GM12878 (cell line): ENCODE results near the gene PTPRN2. TPM values are rescaled to one million over a fixed set of nuclear protein-coding genes. Genes with fewer than 3 reads are reported as not detected.

Experiments used
- ATAC-seq: fragments of 200-7000 bp; cut with Tn5 transposase; 3 replicates; pipeline ENCODE4 v1.9.1; 2020; ENCODE audit warnings: mild to moderate bottlenecking, moderate library complexity
- BruUV-seq: library from RNA; stranded (reverse); fragments of 400-500 nt; replicated peaks from 2 replicates; lab custom pipeline; 2021; lab: Mats Ljungman, UMichigan
- CTCF ChIA-PET: fragments of 300-600 bp; sonication (Branson Sonifier 250); formaldehyde crosslinking; extraction: SDS; loops from one replicate; lab custom pipeline; 2021; ENCODE audit warnings: inconsistent platforms; lab: Yijun Ruan, JAX
- POLR2A ChIA-PET: fragments of 350-600 bp; formaldehyde crosslinking; extraction: SDS; loops from one replicate; lab custom pipeline; 2021; ENCODE audit warnings: inconsistent platforms; lab: Charles Lee
- RAD21 ChIA-PET: fragments of 300-600 bp; sonication (Branson Sonifier 250); formaldehyde crosslinking; loops from one replicate; lab custom pipeline; 2023; ENCODE audit warnings: antibody characterized with exemption; ENCODE audit not compliant: unreplicated experiment; lab: Charles Lee
- SMC1A ChIA-PET: fragments of 300-600 bp; sonication (Branson Sonifier 250); formaldehyde crosslinking; loops from one replicate; lab custom pipeline; 2023; ENCODE audit not compliant: unreplicated experiment, uncharacterized antibody; lab: Charles Lee
- DNase-seq: peaks from one replicate; pipeline ENCODE4 v3.0.0-alpha.2; 2011; ENCODE audit warnings: low read depth, low spot score
- FAIRE-seq: peaks from 3 replicates; lab custom pipeline; 2011; peaks lifted over from hg19 to GRCh38; lab: Jason Lieb, UNC
- H2AFZ ChIP-seq: 2 replicates; pipeline ENCODE4 v1.6.0; 2011; ENCODE audit warnings: low read depth, low read length, control low read depth; ENCODE audit not compliant: control insufficient read depth
- H3K27ac ChIP-seq: 2 replicates; pipeline ENCODE4 v1.5.1; 2011; ENCODE audit warnings: control low read depth; ENCODE audit not compliant: control insufficient read depth, insufficient read depth
- H3K27me3 ChIP-seq, 2 experiments: replicated peaks in 1 of 2; 2 replicates each; pipeline versions ENCODE4 v1.6.0 to v1.6.1; 2011; ENCODE audit warnings: low read length in 1 of 2; ENCODE audit not compliant: control insufficient read depth in 2 of 2, insufficient read depth in 2 of 2
- H3K36me3 ChIP-seq, 2 experiments: 2 replicates each; pipeline ENCODE4 v1.5.1; 2011; ENCODE audit warnings: low read length in 1 of 2; ENCODE audit not compliant: control insufficient read depth in 2 of 2, insufficient read depth in 2 of 2
- H3K4me1 ChIP-seq: 2 replicates; pipeline ENCODE4 v1.6.1; 2011; ENCODE audit warnings: mild to moderate bottlenecking, low read length, moderate library complexity, mixed read lengths; ENCODE audit not compliant: control insufficient read depth, insufficient read depth
- H3K4me2 ChIP-seq: 2 replicates; pipeline ENCODE4 v1.6.0; 2011; ENCODE audit warnings: control low read depth; ENCODE audit not compliant: control insufficient read depth, insufficient read depth
- H3K4me3 ChIP-seq: fragments of 200-600 bp; sonication (generic); 2 replicates; pipeline ENCODE4 v1.5.1; 2016
- H3K79me2 ChIP-seq: 2 replicates; pipeline ENCODE4 v1.6.0; 2011; ENCODE audit warnings: low read length; ENCODE audit not compliant: control insufficient read depth, insufficient read depth
- H3K9ac ChIP-seq: 2 replicates; pipeline ENCODE4 v1.8.0; 2011; ENCODE audit warnings: low read length, control low read depth, mixed read lengths; ENCODE audit not compliant: control insufficient read depth, insufficient read depth
- H3K9me3 ChIP-seq: replicated peaks from 3 replicates; pipeline ENCODE4 v1.5.1; 2011; ENCODE audit warnings: mild to moderate bottlenecking, low read length; ENCODE audit not compliant: control insufficient read depth, insufficient read depth
- H4K20me1 ChIP-seq: 2 replicates; pipeline ENCODE4 v1.6.0; 2011; ENCODE audit not compliant: control insufficient read depth, insufficient read depth
- BMI1 ChIP-seq: fragments of 450-650 bp; IDR thresholded peaks from 2 replicates; pipeline ENCODE4 v1.6.1; 2016; ENCODE audit warnings: mild to moderate bottlenecking, moderate library complexity, borderline replicate concordance
- CBFB ChIP-seq: IDR thresholded peaks from 2 replicates; pipeline ENCODE4 v1.6.1; 2016; ENCODE audit warnings: antibody characterized with exemption, low read depth
- CEBPB ChIP-seq, 2 experiments: fragments of 150-350 bp in 1 of 2; IDR thresholded peaks; 2 replicates each; pipeline ENCODE4 v1.6.1; 2012 to 2014; ENCODE audit warnings: low read depth in 2 of 2, low read length in 2 of 2, borderline replicate concordance in 1 of 2, inconsistent platforms in 1 of 2
- CTCF ChIP-seq, 3 experiments: IDR thresholded peaks in 2 of 3; conservative IDR thresholded peaks in 1 of 3; 2 replicates each; pipeline ENCODE4 v1.5.1; 2011; ENCODE audit warnings: low read depth in 3 of 3, low read length in 3 of 3, mild to moderate bottlenecking in 3 of 3, control low read depth in 2 of 3, moderate library complexity in 2 of 3, inconsistent platforms in 1 of 3, mixed read lengths in 1 of 3; ENCODE audit not compliant: control insufficient read depth in 2 of 3, insufficient read depth in 1 of 3; ENCODE audit errors: extremely low read depth in 1 of 3
- ELK1 ChIP-seq: IDR thresholded peaks from 2 replicates; pipeline ENCODE4 v1.6.1; 2012; ENCODE audit warnings: low read depth, low read length, improper control_type of control experiment
- ESRRA ChIP-seq: IDR thresholded peaks from 2 replicates; pipeline ENCODE4 v1.6.1; 2012; ENCODE audit warnings: mild to moderate bottlenecking, low read length, improper control_type of control experiment
- FOS ChIP-seq: IDR thresholded peaks from 3 replicates; pipeline ENCODE4 v1.6.1; 2011; ENCODE audit warnings: borderline replicate concordance; ENCODE audit not compliant: insufficient read length; ENCODE audit errors: extremely low read depth
- HCFC1 ChIP-seq: fragments of 150-350 bp; IDR thresholded peaks from 2 replicates; pipeline ENCODE4 v1.6.1; 2014; ENCODE audit warnings: low read length
- HSF1 ChIP-seq: fragments of 150-350 bp; IDR thresholded peaks from 2 replicates; pipeline ENCODE4 v1.6.1; 2014; ENCODE audit warnings: mild to moderate bottlenecking, low read depth, low read length
- IKZF1 ChIP-seq: fragments of 450-650 bp; conservative IDR thresholded peaks from 2 replicates; pipeline ENCODE4 v1.6.1; 2017; ENCODE audit warnings: antibody characterized with exemption, mild to moderate bottlenecking
- NBN ChIP-seq: fragments of 450-650 bp; IDR thresholded peaks from 2 replicates; pipeline ENCODE4 v1.6.1; 2016
- NR2C2 ChIP-seq: IDR thresholded peaks from 2 replicates; pipeline ENCODE4 v1.6.1; 2011; ENCODE audit warnings: borderline replicate concordance, low read depth; ENCODE audit not compliant: control insufficient read depth, insufficient read length
- POU2F2 ChIP-seq: IDR thresholded peaks from 3 replicates; pipeline ENCODE4 v1.6.1; 2011; ENCODE audit warnings: low read depth, mild to moderate bottlenecking, low read length, borderline replicate concordance
- RCOR1 ChIP-seq: conservative IDR thresholded peaks from 2 replicates; pipeline ENCODE4 v1.6.1; 2012; ENCODE audit warnings: low read depth, low read length, improper control_type of control experiment
- SIX5 ChIP-seq: IDR thresholded peaks from 2 replicates; pipeline ENCODE4 v1.6.1; 2011; ENCODE audit warnings: mild to moderate bottlenecking, low read depth, low read length, moderate library complexity; ENCODE audit not compliant: severe bottlenecking
- YBX1 ChIP-seq: fragments of 450-650 bp; IDR thresholded peaks from 2 replicates; pipeline ENCODE4 v1.6.1; 2016; ENCODE audit warnings: antibody characterized with exemption
- ZNF207 ChIP-seq: fragments of 450-650 bp; IDR thresholded peaks from 2 replicates; pipeline ENCODE4 v1.6.1; 2014; ENCODE audit warnings: antibody characterized with exemption, mild to moderate bottlenecking, borderline replicate concordance
- ZNF24 ChIP-seq: fragments of 450-650 bp; IDR thresholded peaks from 2 replicates; pipeline ENCODE4 v1.6.1; 2017; ENCODE audit warnings: antibody characterized with exemption, mild to moderate bottlenecking
- ZNF622 ChIP-seq: fragments of 450-650 bp; IDR thresholded peaks from 2 replicates; pipeline ENCODE4 v1.6.1; 2017; ENCODE audit warnings: mild to moderate bottlenecking, inconsistent platforms
- WGBS: methylation state at CpG from one replicate; pipeline ENCODE4 v1.1.6; 2016; ENCODE audit warnings: low lambda C conversion rate; ENCODE audit not compliant: insufficient replicate concordance, insufficient coverage; ENCODE audit errors: missing lambda C conversion rate; 5-methylcytosine and 5-hydroxymethylcytosine counted together
- in situ Hi-C: fragments of 300-500 bp; cut with MboI; formaldehyde crosslinking; loops from 9 replicates; pipeline ENCODE4 v1.14.3; 2018; ENCODE audit warnings: mixed read lengths
- intact Hi-C: fragments of 100-400 bp; cut with micrococcal nuclease; formaldehyde crosslinking; loops from one replicate; pipeline ENCODE4 v1.14.2; 2022; ENCODE audit not compliant: unreplicated experiment
- polyA plus RNA-seq, 11 experiments: library from polyadenylated mRNA; depleted of rRNA in 4 of 11; unstranded in 6 of 11; stranded (reverse) in 5 of 11; fragments of >200 nt; fragmentation: Nextera tagmentation in 4 of 11; fragmentation: Illumina TruSeq in 1 of 11; extraction: Ambion mirVana in 4 of 11; extraction: Trizol in 1 of 11; gene quantifications; 1 replicate in 1 of 11; 2 replicates in 10 of 11; pipeline versions ENCODE4 v1.2.1 to v1.2.3, GENCODE V29; 2011 to 2016; ENCODE audit warnings: inconsistent platforms in 2 of 11, missing spikeins in 2 of 11, low read depth in 1 of 11
- total RNA-seq, 4 experiments: library from RNA; depleted of rRNA in 3 of 4; stranded (reverse); fragments of >200 nt in 3 of 4; fragmentation: Illumina TruSeq in 1 of 4; extraction: Trizol in 1 of 4; gene quantifications; 2 replicates each; pipeline versions ENCODE4 v1.2.1 to v1.2.3, GENCODE V29; 2013 to 2021

Gene PTPRN2
- total and polyA plus RNA-seq, 10 of the 15 experiments (the other 5 are each of a cell fraction or from before 2014, with no cell fraction given), result 5.4 TPM; not detected in 9

GRCh38 chr7:157668221-157668883 is 919.3 kb downstream of the PTPRN2 start:
- ChIA-PET POLR2A (no interaction called here), CTCF (no interaction called here)
- no peaks in the 10 kb centered on the region for H3K79me2 ChIP-seq
- TF ChIP-seq CTCF (IDR thresholded peaks at IDR 0.05 in 2 of 3, conservative IDR thresholded peaks at IDR 0.05 in 1 of 3; ENCODE audit: control insufficient read depth in 2 of 3, extremely low read depth in 1 of 3, insufficient read depth in 1 of 3, low read depth in 3 of 3, low read length in 3 of 3) (no peak), CBFB (no peak), ESRRA (no peak), NR2C2 (no peak), ZNF24 (no peak), CEBPB (IDR thresholded peaks at IDR 0.05; ENCODE audit: borderline replicate concordance in 1 of 2, low read depth in 2 of 2, low read length in 2 of 2) (no peak), FOS (no peak), HCFC1 (no peak), IKZF1 (no peak), YBX1 (no peak), BMI1 (no peak), NBN (no peak), HSF1 (no peak), ZNF207 (no peak), POU2F2 (no peak), SIX5 (no peak), RCOR1 (no peak), ELK1 (no peak), ZNF622 (no peak)

More at GRCh38 chr7:157668221-157668883, 919.3 kb downstream of the PTPRN2 start:
- WGBS, result 22% methylated on average over 22 of the region's 22 CpGs
- Histone ChIP-seq H3K9ac (no peak overlapping the region), H3K4me1 (no peaks in the 10 kb centered on the region), H3K27me3 (no peaks in the 10 kb centered on the region), H3K36me3 (no peaks in the 10 kb centered on the region), H2AFZ (no peak overlapping the region), H3K9me3 (no peaks in the 10 kb centered on the region; the same call in 2 of the 3 replicates), H3K4me3 (no peak overlapping the region), H3K4me2 (no peak overlapping the region), H3K27ac (no peak overlapping the region), H4K20me1 (no peaks in the 10 kb centered on the region)
- FAIRE-seq (no peak), ATAC-seq (no peak), DNase-seq (no peak)
- in situ Hi-C loops (no loop called here), intact Hi-C loops (no loop called here)
- RAD21 ChIA-PET, result no interaction called here
- no TSS peak for BruUV-seq
- SMC1A ChIA-PET, result no interaction called here
